ENCODE results near the gene SERINC4. TPM values are rescaled to one million over a fixed set of nuclear protein-coding genes. Genes with fewer than 3 reads are reported as not detected.

The SERINC4 gene
- total RNA-seq, 1 donor from 2014 or later = 0.30 TPM

GRCh38 chr15:43800286-43801141, 494 bp upstream of the SERINC4 start, which contains the start of gene HYPK:
HYPK (plus strand) TSS chr15:43800599; CDS start chr15:43800623, 24 bp downstream.
- DNase-seq (ENCODE audit: missing footprints) = peak; percentile 97
- peak; percentile 90 for ATAC-seq
- intact Hi-C loops (cut with DNase I) = no loop called here

GRCh38 chr15:43799209-43799944, 643 bp downstream of the SERINC4 start:
- ATAC-seq (no peak), DNase-seq (ENCODE audit: missing footprints) (no peak)
- intact Hi-C loops (cut with DNase I) = no loop called here

- ATAC-seq = no peak
- intact Hi-C loops (cut with DNase I) = no loop called here
Measured at GRCh38 chr15:43796566-43796965, 3.5 kb downstream of the SERINC4 start.

GRCh38 chr15:43795997-43796396, 4.0 kb downstream of the SERINC4 start:
- intact Hi-C loops (cut with DNase I) = no loop called here
- ATAC-seq = no peak
- DNase-seq (ENCODE audit: missing footprints) = no peak

More at GRCh38 chr15:43796566-43796965, 3.5 kb downstream of the SERINC4 start:
- no peak for DNase-seq (ENCODE audit: missing footprints)

GRCh38 chr15:43795197-43795596, 4.8 kb downstream of the SERINC4 start:
- intact Hi-C loops (cut with DNase I) = no loop called here
- DNase-seq (ENCODE audit: missing footprints) = no peak
- no peak for ATAC-seq

- no peak for ATAC-seq
- intact Hi-C loops (cut with DNase I) = loop anchor here (5.0 kb wide), 1 partner anchor 398 kb away; no protein-coding TSS in a partner anchor
- DNase-seq (ENCODE audit: missing footprints) = no peak
Measured at GRCh38 chr15:43794269-43795037, 5.6 kb downstream of the SERINC4 start.

GRCh38 chr15:43793647-43794046, 6.4 kb downstream of the SERINC4 start:
- ATAC-seq (no peak), DNase-seq (ENCODE audit: missing footprints) (no peak)
- intact Hi-C loops (cut with DNase I) = loop anchor here (5.0 kb wide), 1 partner anchor 399 kb away; no protein-coding TSS in a partner anchor

GRCh38 chr15:43792761-43793476, 7.1 kb downstream of the SERINC4 start:
- intact Hi-C loops (cut with DNase I) = loop anchor here (5.0 kb wide), 1 partner anchor 399 kb away; no protein-coding TSS in a partner anchor
- peak; percentile 7 for ATAC-seq
- DNase-seq (ENCODE audit: missing footprints) = no peak

- intact Hi-C loops (cut with DNase I) = loop anchor here (5.0 kb wide), 1 partner anchor 400 kb away; no protein-coding TSS in a partner anchor
- DNase-seq (ENCODE audit: missing footprints) = peak; percentile 100
- peak; percentile 97 for ATAC-seq
Measured at GRCh38 chr15:43791993-43792760, 7.8 kb downstream of the SERINC4 start, which contains the start of gene SERF2. SERF2 (plus strand) TSS chr15:43792320; CDS start chr15:43792377, 57 bp downstream.

GRCh38 chr15:43789409-43789808, 10.6 kb downstream of the SERINC4 start:
- DNase-seq (ENCODE audit: missing footprints) = no peak
- intact Hi-C loops (cut with DNase I) = no loop called here
- no peak for ATAC-seq

- intact Hi-C loops (cut with DNase I) = loop anchor here (10.0 kb wide), 1 partner anchor 46 kb away; the partner anchor contains the start of genes MFAP1 and WDR76
- ATAC-seq (no peak), DNase-seq (ENCODE audit: missing footprints) (no peak)
Measured at GRCh38 chr15:43779016-43779415, 21.0 kb downstream of the SERINC4 start.

- DNase-seq (ENCODE audit: missing footprints) (peak; percentile 85), ATAC-seq (peak; percentile 85)
- intact Hi-C loops (cut with DNase I) = loop anchor here (10.0 kb wide), 1 partner anchor 47 kb away; the partner anchor contains the start of genes MFAP1 and WDR76
Measured at GRCh38 chr15:43777267-43777914, 22.6 kb downstream of the SERINC4 start.

GRCh38 chr15:43776718-43777266, 23.2 kb downstream of the SERINC4 start, which contains the start of gene ELL3:
ELL3 (minus strand) TSS chr15:43776966; CDS start chr15:43776901, 65 bp downstream.
- ATAC-seq (peak; percentile 88), DNase-seq (ENCODE audit: missing footprints) (peak; percentile 91)
- intact Hi-C loops (cut with DNase I) = loop anchor here (10.0 kb wide), 1 partner anchor 48 kb away; the partner anchor contains the start of genes MFAP1 and WDR76

- no peak for ATAC-seq
- intact Hi-C loops (cut with DNase I) = loop anchor here (10.0 kb wide), 1 partner anchor 49 kb away; the partner anchor contains the start of genes MFAP1 and WDR76
- no peak for DNase-seq (ENCODE audit: missing footprints)
Measured at GRCh38 chr15:43776101-43776717, 23.8 kb downstream of the SERINC4 start.

- intact Hi-C loops (cut with DNase I) = loop anchor here (10.0 kb wide), 1 partner anchor 49 kb away; the partner anchor contains the start of genes MFAP1 and WDR76
- no peak for DNase-seq (ENCODE audit: missing footprints)
- ATAC-seq = no peak
Measured at GRCh38 chr15:43775411-43775965, 24.5 kb downstream of the SERINC4 start.
